ENCODE data around the gene AURKA. TPM values are rescaled to one million over a fixed set of nuclear protein-coding genes. Genes with fewer than 3 reads are reported as not detected.

Gene AURKA
- total and polyA plus RNA-seq, 5 experiments from 2014 or later = 0.19 to 1.3 (median 0.50) TPM

- peaks cover 14 to 59% (median 32%) of the 10 kb centered on the region in 5 donors for H3K27me3 Mint-ChIP-seq
- ATAC-seq (no peak), DNase-seq (no peak)
- H3K9me3 Mint-ChIP-seq = no peaks in the 10 kb centered on the region
- no peak overlapping the region for H3K27ac Mint-ChIP-seq
- no peak overlapping the region for H3K4me3 Mint-ChIP-seq
- H3K36me3 Mint-ChIP-seq = no peaks in the 10 kb centered on the region
- H3K4me1 Mint-ChIP-seq = no peaks in the 10 kb centered on the region
- POLR2A ChIA-PET = no interaction called here
Measured at GRCh38 chr20:56322681-56323080, 69.3 kb downstream of the AURKA start.

Other genes with a start within 250 kb of the AURKA start
- not detected for gene MC3R, start 143.5 kb downstream of the AURKA start, total RNA-seq
- not detected for gene MC3R, start 143.5 kb downstream of the AURKA start, polyA plus RNA-seq
- 10 to 100 TPM; 25.2 to 27.8 TPM for gene FAM210B, start 33.2 kb downstream of the AURKA start, total RNA-seq
- 10 to 100 TPM; 26.7 to 32.9 (median 27.8) TPM for gene FAM210B, start 33.2 kb downstream of the AURKA start, polyA plus RNA-seq
- gene CSTF1, start 430 bp upstream of the AURKA start, total RNA-seq = 10 to 100 TPM; 43.7 to 52.8 TPM
- gene CSTF1, start 430 bp upstream of the AURKA start, polyA plus RNA-seq = 10 to 100 TPM; 27.2 to 33.3 (median 27.7) TPM
- 10 to 100 TPM; 11.6 to 12.9 TPM for gene CASS4, start 20.0 kb upstream of the AURKA start, total RNA-seq
- gene CASS4, start 20.0 kb upstream of the AURKA start, polyA plus RNA-seq = 10 to 100 TPM in 1 of 3 donors, 1 to 10 TPM in 2; 5.5 to 11.2 (median 7.1) TPM
- gene RTF2, start 76.4 kb upstream of the AURKA start, total RNA-seq = 10 to 100 TPM; 65.1 to 69.0 TPM
- gene RTF2, start 76.4 kb upstream of the AURKA start, polyA plus RNA-seq = 100 to 1,000 TPM; 121 to 147 (median 138) TPM
- 1 to 10 TPM; 7.5 to 7.9 TPM for gene FAM209A, start 132.5 kb upstream of the AURKA start, total RNA-seq
- under 1 TPM in 2 of 3 donors, not detected in 1; 0.31 to 0.42 TPM for gene FAM209A, start 132.5 kb upstream of the AURKA start, polyA plus RNA-seq
- gene FAM209B, start 141.0 kb upstream of the AURKA start, total RNA-seq = 1 to 10 TPM; 4.4 to 5.2 TPM
- gene FAM209B, start 141.0 kb upstream of the AURKA start, polyA plus RNA-seq = 1 to 10 TPM in 1 of 3 donors, not detected in 2; 1.7 TPM
- not detected for gene TFAP2C, start 237.1 kb upstream of the AURKA start, total RNA-seq
- gene TFAP2C, start 237.1 kb upstream of the AURKA start, polyA plus RNA-seq = not detected